Sciatic nerve (tissue), 2 donors: Measurements from ENCODE around the gene TENM4. TPM values are rescaled to one million over a fixed set of nuclear protein-coding genes. Genes with fewer than 3 reads are reported as not detected.

Experiments
- ATAC-seq: fragments of 200-7000 bp; cut with Tn5 transposase; one replicate; pipeline ENCODE4 v1.9.1; 2020; ENCODE audit warnings: mild to moderate bottlenecking, moderate library complexity
- DNase-seq: peaks from one replicate; pipeline ENCODE4 v3.0.0-alpha.2; 2020; ENCODE audit warnings: low spot score
- intact Hi-C: fragments of 100-400 bp; cut with DNase I; formaldehyde crosslinking; loops from one replicate; pipeline ENCODE4 v1.14.2; 2022
- total RNA-seq: library from RNA; stranded (reverse); fragmentation: NEBNext Ultra II Directional; extraction: Animal tissue kit (Norgen Biotek cat#: 25700); gene quantifications from one replicate; pipeline ENCODE4 v1.2.1, GENCODE V29; 2021
- donor health status: DM: no; HTN: no; CAD: no.
- donor health status: DM: no; HTN: no; CAD: no.

The TENM4 gene
- total RNA-seq, 1 donor from 2014 or later: 16.5 TPM

DNA sequence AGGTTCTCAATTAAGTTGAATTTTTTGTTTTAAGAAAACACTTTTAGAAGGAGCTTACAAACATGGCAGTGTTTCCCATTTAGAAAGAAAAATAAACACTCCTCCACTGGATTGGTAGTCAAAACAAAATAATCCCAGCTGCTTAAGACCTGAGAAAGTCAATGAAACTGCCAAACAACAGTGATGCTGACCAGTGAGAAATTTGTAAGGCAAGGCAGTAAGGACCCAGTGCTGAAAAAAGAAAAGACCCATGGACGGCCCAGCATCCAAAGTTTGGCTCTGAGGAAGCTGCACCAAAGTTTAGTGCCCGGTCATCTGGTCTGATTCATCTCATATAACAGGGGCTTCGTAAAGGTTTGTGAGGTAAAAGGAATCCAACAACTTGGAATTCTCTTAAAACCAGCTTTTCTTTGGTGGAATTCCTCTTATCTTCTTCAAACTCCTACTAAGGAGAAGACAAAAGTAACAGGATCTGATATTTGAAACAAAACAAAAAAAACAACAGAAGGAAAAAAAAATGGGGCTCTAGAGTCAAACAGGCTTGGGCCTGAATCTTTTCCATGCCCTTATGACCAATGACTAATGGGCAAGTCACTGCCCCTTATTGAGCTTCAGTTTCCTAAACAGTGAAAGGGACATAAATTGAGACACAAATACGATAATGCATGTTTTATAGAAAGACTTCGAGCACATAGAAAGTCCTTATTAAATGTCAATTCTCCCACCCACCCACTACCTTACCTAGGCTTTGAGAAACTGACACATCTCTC is 483.2 kb downstream of the TENM4 start:
- no peak for ATAC-seq
- DNase-seq: no peak
- intact Hi-C loops: no loop called here

DNA sequence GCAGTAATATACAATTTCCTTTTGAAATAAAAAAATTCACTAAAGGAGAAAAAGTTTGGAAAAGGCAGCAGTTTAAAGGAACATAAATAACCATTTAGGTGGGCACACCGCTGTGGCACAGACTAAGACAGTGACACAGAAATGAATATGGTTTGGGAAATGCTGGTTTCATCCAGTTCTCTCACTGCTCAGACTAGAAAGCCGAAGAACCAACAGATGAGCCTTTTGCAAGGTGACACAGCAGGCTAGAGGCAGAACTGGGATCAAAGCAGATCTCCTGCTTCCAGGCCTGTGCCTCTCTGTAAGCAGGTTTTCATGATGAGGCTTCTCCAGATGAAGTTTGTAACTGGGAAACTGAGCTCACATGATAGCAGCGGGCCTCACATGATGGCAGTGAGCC is 486.1 kb downstream of the TENM4 start:
- no peak for ATAC-seq
- DNase-seq: no peak
- intact Hi-C loops: no loop called here

DNA sequence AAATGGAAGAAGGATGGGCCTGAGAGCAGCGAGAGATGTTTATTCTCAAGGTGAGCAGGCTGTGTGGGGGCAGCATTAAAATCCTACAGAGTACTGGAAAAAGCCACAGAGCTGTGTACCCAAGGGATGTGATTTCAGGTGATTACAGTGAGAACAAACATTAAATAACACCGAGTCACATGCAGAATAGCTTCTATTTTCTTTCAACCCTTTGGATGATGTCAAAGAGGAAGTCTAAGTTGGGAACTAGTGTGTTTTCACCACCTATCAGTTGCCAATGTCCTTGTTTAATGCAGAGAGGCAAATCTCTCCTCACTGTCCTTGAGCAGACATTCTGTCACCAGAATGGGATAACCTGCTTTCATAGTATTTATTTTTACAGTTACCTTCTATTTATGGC is 486.6 kb downstream of the TENM4 start:
- ATAC-seq (no peak), DNase-seq (no peak)
- intact Hi-C loops: no loop called here

DNA sequence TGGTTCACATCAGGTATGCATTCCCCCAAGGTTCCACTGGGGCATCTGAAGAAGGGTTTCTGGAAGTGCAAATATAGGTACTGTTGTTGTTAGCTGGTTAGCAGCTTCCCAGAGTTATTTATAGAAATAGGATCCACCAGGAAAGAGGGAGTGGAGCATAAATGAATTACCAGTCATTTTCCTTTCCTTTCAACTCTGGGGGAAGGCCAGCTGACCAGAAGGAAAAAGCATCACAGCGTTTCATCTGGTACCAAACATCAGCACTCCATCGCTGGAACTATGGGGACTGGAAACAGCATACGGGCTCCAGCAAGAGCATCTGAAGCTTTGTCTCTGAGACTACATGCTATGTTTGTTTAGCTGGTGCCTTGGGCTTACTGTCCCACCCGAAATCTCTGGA is 487.9 kb downstream of the TENM4 start:
- ATAC-seq (no peak), DNase-seq (no peak)
- intact Hi-C loops: no loop called here

DNA sequence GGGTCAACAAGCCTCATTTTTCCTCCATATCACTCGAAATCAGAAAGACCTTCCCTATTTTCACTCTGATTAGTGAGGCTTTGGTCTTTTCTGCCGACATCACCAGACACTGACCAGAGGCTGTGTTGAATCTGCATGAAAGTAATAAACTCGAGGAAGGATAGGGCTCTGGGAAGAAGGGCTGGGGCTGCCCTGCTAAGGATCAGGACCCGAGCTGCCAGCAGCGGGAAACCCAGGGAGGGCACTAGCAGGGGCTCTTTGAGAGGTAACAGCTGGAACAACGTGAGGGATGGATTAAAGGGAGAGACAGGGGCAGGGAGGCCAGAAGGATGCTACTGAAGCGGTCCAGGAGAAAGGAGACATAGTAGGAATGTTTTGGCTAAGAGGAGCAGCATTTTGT is 488.7 kb downstream of the TENM4 start:
- ATAC-seq (no peak), DNase-seq (no peak)
- intact Hi-C loops: no loop called here

DNA sequence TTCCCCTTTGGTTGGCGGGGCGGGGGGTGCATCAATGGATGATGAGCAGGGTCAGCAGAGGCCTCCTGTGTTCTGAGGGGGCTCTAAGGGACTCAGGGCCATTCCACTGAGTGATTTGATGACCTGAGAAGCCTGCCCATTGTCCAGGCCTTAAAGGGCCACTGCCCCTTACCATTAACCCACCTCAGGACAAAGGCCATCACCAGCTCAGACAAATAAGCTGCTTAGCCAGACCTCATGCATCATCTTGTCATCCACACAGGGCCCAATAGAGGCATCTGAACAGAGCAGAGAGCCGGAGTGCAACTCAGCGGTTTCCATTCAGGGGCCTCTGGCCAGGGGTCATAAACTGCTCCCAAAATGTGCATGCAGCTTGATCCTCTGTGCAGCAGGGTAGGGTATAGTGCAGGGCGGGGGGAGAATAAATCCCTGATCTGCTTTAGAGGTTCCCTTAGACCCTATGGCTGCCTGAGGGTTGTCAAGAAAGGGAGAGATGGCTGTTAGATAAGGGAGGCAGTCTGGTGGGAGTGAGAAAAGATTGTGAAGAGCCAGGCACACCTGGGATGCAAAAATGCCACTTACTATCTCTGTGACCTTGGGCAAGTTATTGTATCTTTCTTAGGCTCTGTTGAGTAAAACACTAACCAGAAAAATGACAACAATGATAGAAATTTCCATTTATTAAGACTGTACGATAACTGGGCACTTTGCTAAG is 490.7 kb downstream of the TENM4 start:
- ATAC-seq (no peak), DNase-seq (no peak)
- intact Hi-C loops: no loop called here

DNA sequence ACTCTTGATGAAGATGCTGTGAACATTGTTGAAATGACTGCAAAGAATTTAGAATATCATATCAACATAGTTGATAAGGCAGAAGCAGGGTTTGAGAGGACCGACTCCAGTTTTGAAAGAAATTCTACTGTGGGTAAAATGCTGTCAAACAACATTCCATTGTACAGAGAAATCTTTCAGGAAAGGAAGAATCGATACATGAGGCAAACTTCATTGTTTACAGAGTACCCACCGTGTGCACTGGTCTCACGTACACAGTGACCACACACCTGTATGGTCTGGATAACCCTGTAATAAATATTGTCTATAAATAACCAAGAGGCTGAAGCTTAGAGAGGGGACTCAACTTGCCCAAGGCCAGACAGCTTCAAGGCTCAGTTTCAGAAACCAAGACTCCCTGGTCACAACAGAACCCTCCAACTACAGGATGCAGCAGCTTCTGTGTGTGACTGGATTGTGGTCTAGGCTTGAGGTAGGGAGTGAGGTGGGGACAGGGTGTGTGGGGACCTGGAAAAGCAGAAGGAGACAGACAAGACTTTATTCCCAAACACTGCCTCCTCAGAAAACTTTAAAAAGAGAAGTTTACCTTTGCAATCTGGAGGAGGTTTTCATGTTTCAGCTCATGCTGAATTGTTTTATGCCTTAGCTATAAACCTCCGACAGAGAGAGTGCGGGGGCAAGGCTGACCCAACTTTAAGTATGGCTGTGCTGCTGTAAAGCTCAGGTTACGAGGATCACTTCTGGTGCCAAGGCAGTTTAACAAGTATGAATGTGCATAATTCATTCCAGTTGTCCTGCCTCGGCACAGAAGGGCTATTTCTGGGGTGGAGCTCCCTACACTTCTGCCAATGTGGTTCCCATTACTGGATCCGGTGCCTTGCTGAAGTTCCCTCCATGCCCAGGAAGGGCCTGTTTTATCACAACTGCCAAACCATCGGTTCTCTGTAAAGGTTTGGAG is 493.6 kb downstream of the TENM4 start:
- ATAC-seq: no peak
- DNase-seq: no peak
- intact Hi-C loops: no loop called here

DNA sequence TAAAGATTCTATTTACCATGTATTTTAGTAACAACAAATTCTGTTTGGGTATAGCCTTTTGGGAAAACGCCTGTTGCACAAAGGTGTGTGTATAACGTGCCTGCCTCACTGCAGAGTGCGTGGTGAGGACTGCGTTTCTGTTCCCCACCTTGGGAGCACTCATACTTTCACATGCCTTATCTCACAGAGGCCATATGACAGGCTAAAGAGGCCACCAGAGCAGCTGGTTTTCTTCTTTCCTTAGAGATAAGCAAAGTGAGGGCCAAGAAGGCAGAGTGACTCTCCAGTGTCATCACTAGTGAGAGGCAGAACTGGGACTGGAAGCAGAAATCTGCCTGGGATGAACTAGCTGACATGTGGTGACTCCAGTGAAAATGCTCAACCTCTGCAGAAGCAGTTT is 497.0 kb downstream of the TENM4 start:
- intact Hi-C loops: no loop called here
- no peak for DNase-seq
- ATAC-seq: no peak

DNA sequence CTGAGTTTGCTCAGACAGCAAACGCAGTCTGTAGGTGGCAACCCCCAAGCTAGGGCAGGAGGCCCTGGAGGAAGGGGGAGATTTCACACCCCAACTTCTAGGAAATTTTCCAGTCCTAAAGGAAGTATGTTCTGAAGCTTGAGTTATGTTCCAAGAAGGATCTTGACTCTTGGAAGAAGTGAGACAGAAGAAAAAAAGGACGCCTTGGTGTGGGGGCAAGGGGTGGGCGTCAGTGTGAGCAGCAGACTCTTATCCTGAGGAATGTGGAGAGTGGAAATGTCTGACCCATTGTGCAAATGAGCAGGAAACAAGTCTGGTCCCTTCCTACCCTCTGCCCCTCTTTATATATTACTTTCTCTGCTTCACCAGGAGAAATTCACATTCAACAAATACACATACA is 497.7 kb downstream of the TENM4 start:
- ATAC-seq: no peak
- DNase-seq: no peak
- intact Hi-C loops: no loop called here

DNA sequence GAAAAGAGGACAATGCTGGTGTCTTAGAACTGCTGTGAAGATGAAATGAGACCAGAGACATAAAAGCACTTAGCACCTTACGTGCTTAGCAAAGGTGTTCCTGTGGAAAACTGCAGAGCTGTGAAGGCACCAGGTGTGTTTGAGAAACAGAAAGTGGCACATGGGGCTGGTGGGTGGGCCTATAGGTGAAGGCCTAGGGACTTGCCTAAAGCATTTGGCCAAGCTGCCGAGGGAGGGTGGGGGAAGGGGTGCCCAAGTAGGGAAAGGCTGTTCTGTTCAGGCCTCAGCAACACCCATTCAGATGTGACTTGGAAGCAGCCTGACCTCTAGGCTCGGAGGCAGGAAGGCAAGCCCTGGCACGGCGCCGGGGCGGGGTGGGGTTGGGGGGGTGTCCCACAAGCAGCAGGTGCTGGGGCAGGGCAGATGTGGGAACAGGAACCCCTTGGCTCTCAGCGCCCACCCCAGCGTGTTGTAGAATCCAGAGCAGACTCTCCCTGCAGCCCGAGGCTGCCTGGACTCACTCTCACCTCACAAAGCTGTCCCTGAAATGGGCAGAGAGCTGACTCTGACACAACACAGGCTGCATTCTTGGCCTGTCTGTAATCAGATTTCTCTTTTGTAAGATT is 499.5 kb downstream of the TENM4 start:
- intact Hi-C loops: no loop called here
- no peak for DNase-seq
- ATAC-seq: no peak

DNA sequence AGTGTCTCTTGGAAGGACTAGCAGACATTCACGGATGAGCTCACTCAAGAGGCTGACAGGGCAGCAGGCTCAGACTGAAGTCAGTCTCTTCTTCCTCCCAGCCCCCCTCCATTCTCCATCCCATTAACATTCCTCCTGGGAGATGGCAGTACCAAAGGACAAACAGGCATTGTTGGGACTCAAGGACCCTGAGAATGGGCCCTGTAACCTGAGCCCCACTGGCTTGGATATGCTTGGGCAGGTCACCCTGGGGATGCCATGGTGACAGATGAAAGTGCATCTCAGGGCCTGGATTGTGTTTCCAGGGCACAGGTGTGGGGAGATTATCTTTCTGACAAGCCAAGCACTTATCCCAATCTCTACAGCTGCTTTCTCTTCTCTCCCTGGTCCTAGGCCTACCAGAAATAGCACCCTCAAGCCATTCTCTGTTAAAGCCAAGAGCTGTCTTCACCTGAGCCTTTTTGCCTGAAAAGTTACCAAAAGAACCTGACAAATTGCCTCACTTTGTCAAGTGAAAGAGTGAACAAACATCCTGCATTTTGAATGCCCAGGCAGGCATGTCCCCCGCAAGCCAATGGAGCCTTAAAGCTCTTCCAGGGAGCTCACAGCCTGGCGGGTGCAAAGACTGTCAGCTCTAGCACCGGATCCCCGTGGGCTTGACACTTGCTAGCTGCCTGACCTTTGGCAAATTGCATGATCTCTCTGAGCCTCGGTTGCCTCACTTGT is 500.2 kb downstream of the TENM4 start:
- no peak for ATAC-seq
- no peak for DNase-seq
- intact Hi-C loops: no loop called here

DNA sequence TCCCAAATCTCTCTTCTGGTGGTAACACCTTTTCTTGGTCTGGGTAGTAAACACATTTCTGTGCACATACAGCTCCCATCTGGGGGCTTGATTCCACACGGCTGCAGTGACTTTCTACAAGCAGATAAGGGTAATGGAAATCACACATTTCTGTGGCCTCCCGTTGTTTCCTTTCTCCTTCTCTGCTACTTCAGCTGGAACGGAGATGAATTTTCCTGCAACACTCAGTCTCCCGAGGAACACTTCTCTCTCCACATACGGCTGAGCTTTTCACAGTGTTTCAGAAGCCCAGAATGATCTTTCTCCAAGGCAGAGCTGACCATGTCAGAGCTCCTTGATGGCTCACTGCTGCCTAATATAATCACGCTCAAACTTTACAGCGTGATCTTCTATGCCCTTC is 501.9 kb downstream of the TENM4 start:
- ATAC-seq (no peak), DNase-seq (no peak)
- intact Hi-C loops: no loop called here

DNA sequence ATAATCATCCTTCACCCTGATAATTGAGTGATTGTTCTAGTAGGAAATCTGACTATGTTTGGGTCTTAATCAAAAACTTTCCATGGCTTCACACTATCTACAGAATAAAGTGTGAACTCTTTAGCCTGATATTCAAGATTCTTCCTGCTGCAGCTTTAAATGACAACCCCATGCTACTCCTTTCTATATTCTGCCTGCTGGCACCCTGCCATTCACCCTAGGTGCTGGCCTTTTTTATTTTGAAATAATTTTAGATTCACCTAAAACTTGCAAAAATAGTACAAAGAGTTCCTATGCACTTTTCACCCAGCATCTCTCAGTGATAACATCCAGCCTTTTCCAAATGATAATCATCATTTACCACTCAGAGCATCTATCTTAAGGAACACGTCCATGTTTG is 502.8 kb downstream of the TENM4 start:
- intact Hi-C loops: no loop called here
- ATAC-seq (no peak), DNase-seq (no peak)

DNA sequence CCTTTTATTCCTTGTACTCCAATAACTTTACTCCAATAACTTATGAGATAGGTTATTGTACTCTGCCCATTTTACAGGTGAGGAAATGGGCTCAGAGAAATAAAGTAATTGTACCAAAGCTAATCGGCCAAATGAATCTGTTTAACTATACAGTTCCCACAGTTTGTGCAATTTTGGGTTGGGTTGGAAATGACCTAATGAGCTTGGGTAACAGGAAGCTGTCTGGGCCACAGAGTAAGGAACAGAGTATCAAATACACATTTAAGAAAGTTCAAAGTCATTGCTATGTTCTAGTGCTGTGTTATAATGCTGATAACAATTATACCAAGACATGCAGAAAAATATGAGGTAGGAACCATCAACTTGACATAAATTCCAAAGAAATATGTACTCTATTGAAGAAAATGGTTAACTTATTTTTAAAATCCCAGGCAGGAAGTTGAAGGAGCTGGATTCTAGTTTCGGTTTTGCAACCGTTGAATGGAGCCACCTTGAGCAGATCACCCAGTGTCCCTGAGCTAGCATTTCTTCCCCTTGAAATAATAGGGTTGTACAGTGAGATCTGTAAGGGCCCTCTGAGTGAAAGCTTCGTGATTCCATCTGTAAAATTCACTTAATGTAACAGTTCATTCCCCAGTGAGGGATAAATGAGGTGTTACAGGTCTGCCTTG is 505.3 kb downstream of the TENM4 start:
- no peak for ATAC-seq
- DNase-seq: no peak
- intact Hi-C loops: no loop called here

DNA sequence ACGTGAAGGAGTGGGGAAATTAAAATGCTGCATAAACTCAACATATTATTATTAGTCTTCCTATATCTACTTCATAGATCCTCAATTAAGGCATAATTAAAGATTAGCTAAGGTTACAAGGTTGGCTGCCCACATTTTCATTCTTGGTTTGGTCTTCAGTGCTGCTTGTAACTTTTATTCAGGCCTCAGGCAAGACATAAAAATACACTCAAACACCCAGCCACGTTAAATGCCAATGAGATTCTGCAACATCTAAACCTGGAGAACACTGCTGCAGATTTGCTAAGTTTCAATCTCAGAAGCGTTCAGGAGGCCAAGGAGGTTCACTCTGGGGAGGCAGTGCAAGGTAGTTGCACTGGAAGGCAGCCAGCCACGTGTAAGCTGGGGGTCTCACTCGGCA is 507.5 kb downstream of the TENM4 start:
- ATAC-seq: no peak
- intact Hi-C loops: no loop called here
- no peak for DNase-seq

DNA sequence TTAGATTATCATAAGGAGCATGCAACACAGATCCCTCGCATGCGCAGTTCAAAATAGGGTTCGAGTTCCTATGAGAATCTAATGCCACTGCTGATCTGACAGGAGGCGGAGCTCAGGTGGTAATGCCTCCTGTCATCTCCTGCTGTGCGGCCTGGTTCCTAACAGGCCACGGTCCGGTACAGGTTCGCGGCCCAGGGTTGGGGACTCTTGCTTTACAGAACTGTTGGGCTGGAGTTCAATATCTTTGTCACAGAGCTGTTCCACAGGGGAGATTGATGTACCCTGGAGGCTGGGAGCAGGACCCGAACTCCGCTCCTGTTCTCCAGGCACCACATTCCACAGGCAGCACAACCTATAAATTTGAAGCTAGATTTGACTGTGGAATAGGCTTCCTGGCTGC is 508.1 kb downstream of the TENM4 start:
- ATAC-seq: no peak
- no peak for DNase-seq
- intact Hi-C loops: no loop called here

DNA sequence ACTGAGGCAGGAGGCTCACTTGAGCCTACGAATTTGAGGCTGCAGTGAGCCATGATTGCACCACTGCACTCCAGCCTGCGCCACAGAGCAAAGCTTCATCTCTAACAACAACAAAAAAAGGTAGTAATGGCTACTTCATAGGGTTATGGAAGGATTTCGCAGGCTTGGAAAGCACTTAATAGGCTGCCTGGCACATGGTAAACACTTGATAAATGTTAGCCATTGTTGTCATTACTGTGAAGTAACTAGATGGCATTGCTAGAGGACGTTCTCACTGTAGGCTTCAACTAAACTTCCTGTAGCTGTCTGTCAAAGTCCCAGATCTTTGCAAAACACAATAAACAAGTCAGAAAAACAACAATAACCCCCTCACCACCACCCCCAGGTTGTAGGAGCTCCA is 508.9 kb downstream of the TENM4 start:
- no peak for ATAC-seq
- DNase-seq: no peak
- intact Hi-C loops: no loop called here

DNA sequence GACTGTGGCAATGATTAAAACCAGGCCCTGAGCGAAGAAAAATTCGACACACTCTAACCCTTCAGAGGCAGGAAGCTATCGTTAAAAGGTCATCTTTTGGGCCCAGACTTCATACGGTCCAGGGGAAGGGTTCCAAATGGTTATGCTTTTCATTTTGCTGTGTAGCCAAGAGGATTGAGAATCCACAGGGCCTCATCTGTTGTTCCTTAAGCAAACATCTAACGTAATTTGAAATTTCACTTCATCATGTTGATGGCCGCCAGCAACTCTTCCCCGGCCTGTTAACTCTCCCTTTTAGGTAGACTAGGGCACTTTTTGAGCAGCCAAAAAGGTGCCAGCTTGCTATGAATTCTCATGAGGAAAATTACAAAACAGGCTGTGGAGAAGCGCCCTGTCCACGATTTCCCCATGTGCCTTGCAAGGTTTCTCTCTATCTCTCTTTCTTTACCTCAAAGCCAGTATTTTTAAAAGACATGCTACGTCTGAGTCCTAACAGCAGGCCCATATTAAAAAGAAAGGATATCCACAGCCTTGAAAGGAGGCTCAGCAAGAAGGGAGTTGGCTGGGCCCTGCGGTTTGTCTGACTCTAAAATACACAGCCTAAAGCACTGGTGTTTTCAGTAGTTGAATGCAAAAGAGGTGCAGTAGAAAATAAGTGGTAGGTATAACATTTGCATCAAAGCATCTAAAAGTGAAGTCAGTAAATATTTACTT is 509.9 kb downstream of the TENM4 start:
- DNase-seq: no peak
- peak; percentile 80 for ATAC-seq
- intact Hi-C loops: no loop called here
